NCI-H345 (cell line): ENCODE measurements around the gene C12orf50.
A peak's percentile ranks its signal among the peaks of the same experiment; 100 is the strongest.
"Not testable (repeated sequence)": the region's sequence is repeated elsewhere in the genome, so short reads cannot be mapped to it uniquely, and the experiment has no call there.

Experiments used
- DNase-seq: peaks from one replicate; lab custom pipeline; 2025; lab: John Stamatoyannopoulos, UW

Gene C12orf50

GRCh38 chr12:87985069-87985675 lies 44.0 kb downstream of the C12orf50 start:
- DNase-seq: no peak

GRCh38 chr12:87982208-87982607 lies 47.0 kb downstream of the C12orf50 start:
- no peak for DNase-seq

- DNase-seq: no peak
Measured at GRCh38 chr12:87981495-87981894, 47.7 kb downstream of the C12orf50 start.

DNA sequence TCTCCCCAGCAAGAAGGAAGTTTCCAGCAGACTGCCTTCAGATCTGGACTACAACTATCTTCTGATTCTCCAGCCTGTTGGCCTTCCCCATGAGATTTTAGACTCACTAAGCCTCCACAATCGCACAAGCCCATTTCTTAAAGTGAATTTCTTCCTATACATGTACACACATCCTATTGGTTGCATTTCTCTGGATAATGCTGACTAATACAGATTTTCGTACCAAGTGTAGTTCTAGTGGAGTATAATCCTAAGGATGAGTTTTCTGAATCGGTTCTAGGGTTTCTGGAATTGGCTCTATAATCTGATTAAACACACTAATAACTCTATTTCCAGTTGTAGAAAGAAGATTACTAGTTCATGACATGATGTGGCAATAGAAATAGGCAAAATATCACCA lies 53.3 kb downstream of the C12orf50 start:
- DNase-seq: no peak

DNA sequence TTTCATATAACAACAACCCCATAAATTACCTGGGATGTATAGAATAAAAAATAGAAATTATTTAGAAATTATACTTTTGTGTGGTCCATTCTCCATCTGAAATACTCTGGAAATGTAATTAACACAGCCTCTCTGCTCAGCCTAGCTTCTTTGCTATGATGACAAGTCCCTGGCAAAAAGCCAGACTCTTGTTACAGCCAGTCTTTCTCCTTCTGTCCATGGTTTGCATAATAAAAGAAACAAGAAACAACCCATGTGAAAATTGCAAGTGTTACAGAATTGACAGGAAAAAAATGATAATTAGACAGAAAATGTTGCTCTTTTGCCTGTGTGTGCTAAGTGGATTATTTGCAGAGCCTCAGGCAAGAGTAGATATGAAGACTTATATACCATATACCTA lies 61.3 kb downstream of the C12orf50 start:
- DNase-seq: peak; percentile 47

GRCh38 chr12:87960566-87960965 lies 68.6 kb downstream of the C12orf50 start:
- DNase-seq: no peak

- not testable (repeated sequence) for DNase-seq
Measured at GRCh38 chr12:87954028-87954427, 75.2 kb downstream of the C12orf50 start.

DNA sequence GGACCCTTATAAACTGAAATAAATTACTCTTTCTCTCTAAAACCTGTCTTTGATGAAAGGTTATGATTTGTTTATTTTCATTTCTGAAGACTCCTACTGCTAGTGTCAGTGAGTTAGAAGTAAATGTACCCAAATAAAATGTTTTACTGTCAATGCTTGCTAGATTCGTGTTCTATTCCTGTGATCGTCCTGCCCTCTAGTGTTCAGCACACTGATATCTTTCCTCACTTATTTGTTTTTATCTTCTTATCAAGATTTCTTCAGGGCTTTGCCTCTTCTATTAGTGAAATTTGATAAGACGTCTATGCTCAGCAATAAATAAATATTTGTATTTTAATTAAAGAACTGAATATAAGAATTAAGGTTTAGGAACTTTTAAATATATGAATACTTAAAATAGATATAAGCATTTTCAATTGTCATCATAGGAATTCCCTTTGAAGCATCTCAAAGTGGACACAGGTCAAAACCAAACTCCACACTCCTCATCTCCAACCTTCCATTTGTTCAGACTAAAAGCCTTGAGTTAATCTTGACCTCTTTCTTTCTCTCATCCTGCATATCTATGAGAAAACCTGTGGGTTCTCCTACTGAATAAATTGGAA lies 75.8 kb downstream of the C12orf50 start:
- peak; percentile 38 for DNase-seq

GRCh38 chr12:87952850-87953249 lies 76.4 kb downstream of the C12orf50 start:
- no peak for DNase-seq

DNA sequence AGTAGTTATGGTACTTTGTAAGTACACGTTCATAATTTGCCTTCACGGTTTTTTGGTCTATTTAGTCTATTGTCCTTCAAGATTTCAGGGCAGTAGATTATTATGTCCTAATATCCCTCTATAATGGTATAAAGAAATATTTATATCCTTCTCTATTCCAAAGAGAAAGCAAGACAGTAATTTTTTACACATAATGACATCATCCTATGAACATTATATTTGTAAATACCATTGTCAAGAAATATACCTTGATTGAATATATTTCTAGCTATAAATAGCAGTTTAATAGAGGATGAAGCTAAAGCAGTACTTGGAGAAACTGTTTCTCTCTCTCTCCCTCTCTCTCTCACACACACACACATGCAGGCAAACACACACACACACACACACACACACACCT lies 77.0 kb downstream of the C12orf50 start:
- no peak for DNase-seq

DNA sequence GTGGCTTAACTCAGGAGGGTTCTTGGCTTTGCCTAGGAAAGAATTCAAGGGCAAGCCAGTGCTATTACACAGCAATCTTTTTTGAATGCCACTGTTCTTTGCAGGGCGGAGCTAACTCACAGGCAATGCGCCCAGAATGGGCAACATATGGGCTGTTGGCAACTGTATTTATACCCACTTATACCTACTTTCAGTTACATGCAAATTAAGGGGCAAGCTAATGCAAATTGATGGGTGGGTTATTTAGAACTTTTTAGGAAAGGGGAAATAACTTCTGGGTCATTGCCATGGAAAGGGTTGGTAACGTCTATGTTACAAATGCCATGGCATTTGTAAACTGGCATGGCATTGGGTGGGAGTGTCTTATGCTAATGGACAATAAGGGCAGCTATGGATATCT lies 85.4 kb downstream of the C12orf50 start:
- no peak for DNase-seq

DNA sequence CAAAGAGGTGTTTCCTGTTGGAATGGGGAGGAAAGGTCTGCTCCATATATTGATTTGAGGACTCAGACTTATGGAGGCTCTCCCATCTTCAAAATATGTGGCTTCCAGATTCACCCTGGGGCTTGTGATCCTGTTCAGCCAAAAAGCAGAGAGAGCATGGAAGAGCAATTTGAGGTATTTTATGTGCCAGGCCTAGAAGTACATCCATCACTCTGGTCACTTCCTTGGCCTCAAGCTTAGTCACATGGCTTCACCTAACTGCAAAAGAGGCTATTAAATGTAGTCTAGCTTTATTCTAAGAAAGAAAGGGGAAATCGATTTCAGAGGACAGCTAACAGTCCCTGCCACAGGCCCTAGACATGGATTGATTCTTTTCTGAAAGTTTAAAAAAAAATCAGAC lies 86.2 kb downstream of the C12orf50 start:
- no peak for DNase-seq

- no peak for DNase-seq
Measured at GRCh38 chr12:87939182-87939581, 90.0 kb downstream of the C12orf50 start.

DNA sequence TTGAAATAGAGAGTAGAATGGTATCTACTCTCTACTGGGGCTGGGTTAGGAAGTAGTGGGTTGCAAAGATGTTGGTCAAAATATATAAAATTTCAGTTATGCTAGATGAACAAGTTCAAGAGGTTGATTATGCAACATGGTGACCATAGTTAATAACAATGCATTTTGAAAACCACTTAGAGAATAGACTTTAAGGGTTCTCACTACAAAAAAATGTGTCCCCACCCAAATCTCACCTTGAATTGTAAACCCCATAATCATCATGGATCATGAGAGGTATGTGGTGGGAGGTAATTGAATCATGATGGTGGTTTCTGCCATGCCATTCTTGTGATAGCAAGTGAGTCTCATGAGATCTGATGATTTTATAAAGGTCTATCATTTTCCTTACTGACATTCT lies 94.0 kb downstream of the C12orf50 start:
- DNase-seq: no peak

- DNase-seq: no peak
Measured at GRCh38 chr12:87933991-87934390, 95.2 kb downstream of the C12orf50 start.

GRCh38 chr12:87931812-87932211 lies 97.4 kb downstream of the C12orf50 start:
- no peak for DNase-seq

- DNase-seq: no peak
Measured at GRCh38 chr12:87930627-87931026, 98.6 kb downstream of the C12orf50 start.
